BLaER1 treated with 17β-estradiol and CSF1 and Interleukin-3, amounts not matched to agents 10 nM and 100 nM (cell line): ENCODE data around the gene NGEF.

Source experiments
- H3K27ac ChIP-seq, 11 experiments: shearing (Covaris generic); formaldehyde crosslinking; 2 replicates each; pipeline ENCODE4 v1.8.1; 2022
- H3K27me3 ChIP-seq, 11 experiments: shearing (Covaris generic); formaldehyde crosslinking; 2 replicates each; pipeline ENCODE4 v1.8.1; 2022
- H3K36me3 ChIP-seq, 11 experiments: shearing (Covaris generic); formaldehyde crosslinking; 2 replicates each; pipeline ENCODE4 v1.8.1; 2022
- H3K4me1 ChIP-seq, 10 experiments: shearing (Covaris generic); formaldehyde crosslinking; 2 replicates each; pipeline ENCODE4 v1.8.1; 2022
- H3K4me2 ChIP-seq, 11 experiments: shearing (Covaris generic); formaldehyde crosslinking; 2 replicates each; pipeline ENCODE4 v1.8.1; 2022
- H3K4me3 ChIP-seq, 10 experiments: shearing (Covaris generic); formaldehyde crosslinking; 2 replicates each; pipeline ENCODE4 v1.8.1; 2022
- H3K9ac ChIP-seq, 11 experiments: shearing (Covaris generic); formaldehyde crosslinking; 2 replicates each; pipeline ENCODE4 v1.8.1; 2022
- H3K9me3 ChIP-seq, 11 experiments: shearing (Covaris generic); formaldehyde crosslinking; replicated peaks in 1 of 11; 2 replicates each; pipeline ENCODE4 v1.8.1; 2022
- H4K20me1 ChIP-seq, 11 experiments: shearing (Covaris generic); formaldehyde crosslinking; 2 replicates each; pipeline ENCODE4 v1.8.1; 2022
- Cebpa-rat ChIP-seq, 11 experiments: shearing (Covaris generic); IDR thresholded peaks; 2 replicates each; pipeline ENCODE4 v1.8.1; 2022

Gene NGEF

GRCh38 chr2:232957657-232958090 is 55.4 kb downstream of the NGEF start:
- no peak overlapping the region for H3K9ac ChIP-seq
- H3K4me3 ChIP-seq, result no peak overlapping the region
- no peak overlapping the region for H3K27ac ChIP-seq
- no peaks in the 10 kb centered on the region for H3K27me3 ChIP-seq
- no peaks in the 10 kb centered on the region for H3K36me3 ChIP-seq
- no peak overlapping the region for H3K4me2 ChIP-seq
- no peaks in the 10 kb centered on the region for H4K20me1 ChIP-seq
- TF ChIP-seq Cebpa-rat (IDR thresholded peaks at IDR 0.05), result no peak
- peaks cover 0 to 11% (median 5%) of the 10 kb centered on the region in 10 experiments; a peak in 10 of 20 replicates for H3K4me1 ChIP-seq
- H3K9me3 ChIP-seq, result peaks cover 10 to 28% (median 16%) of the 10 kb centered on the region in 11 experiments; a peak in 21 of 22 replicates

- peak overlapping the region in 5 of 11 experiments; percentile 14 to 57 (median 45); a peak in 8 of 22 replicates for H3K4me2 ChIP-seq
- no peaks in the 10 kb centered on the region for H4K20me1 ChIP-seq
- no peaks in the 10 kb centered on the region for H3K27me3 ChIP-seq
- no peaks in the 10 kb centered on the region for H3K36me3 ChIP-seq
- H3K4me1 ChIP-seq, result peaks cover 0 to 11% (median 5%) of the 10 kb centered on the region in 10 experiments; a peak in 10 of 20 replicates
- no peak overlapping the region for H3K9ac ChIP-seq
- peaks cover 0 to 11% (median 4%) of the 10 kb centered on the region in 11 experiments; a peak in 4 of 22 replicates for H3K9me3 ChIP-seq
- TF ChIP-seq Cebpa-rat (IDR thresholded peaks at IDR 0.05), result no peak
- peak overlapping the region in 2 of 11 experiments; percentile 34 to 43; a peak in 3 of 22 replicates for H3K27ac ChIP-seq
- no peak overlapping the region for H3K4me3 ChIP-seq
These were observed 57.2 kb downstream of the NGEF start for GRCh38 chr2:232955856-232956255.

- H3K4me1 ChIP-seq, result peaks cover 0 to 11% (median 5%) of the 10 kb centered on the region in 10 experiments; a peak in 10 of 20 replicates
- H3K36me3 ChIP-seq, result no peaks in the 10 kb centered on the region
- H3K4me3 ChIP-seq, result no peak overlapping the region
- H3K4me2 ChIP-seq, result no peak overlapping the region
- H3K9ac ChIP-seq, result no peak overlapping the region
- H4K20me1 ChIP-seq, result no peaks in the 10 kb centered on the region
- no peaks in the 10 kb centered on the region for H3K27me3 ChIP-seq
- TF ChIP-seq Cebpa-rat (IDR thresholded peaks at IDR 0.05), result no peak
- peaks cover 0 to 9% (median 4%) of the 10 kb centered on the region in 11 experiments; a peak in 4 of 22 replicates for H3K9me3 ChIP-seq
- no peak overlapping the region for H3K27ac ChIP-seq
These were observed 58.4 kb downstream of the NGEF start for GRCh38 chr2:232954691-232955090.

- Histone ChIP-seq H3K9ac (no peak overlapping the region), H3K4me2 (no peak overlapping the region), H3K36me3 (no peaks in the 10 kb centered on the region), H3K4me3 (no peak overlapping the region), H3K9me3 (no peaks in the 10 kb centered on the region), H3K27ac (no peak overlapping the region), H4K20me1 (no peaks in the 10 kb centered on the region), H3K4me1 (peaks cover 0 to 11% (median 5%) of the 10 kb centered on the region in 10 experiments; a peak in 10 of 20 replicates), H3K27me3 (no peaks in the 10 kb centered on the region)
- no peak for TF ChIP-seq Cebpa-rat (IDR thresholded peaks at IDR 0.05)
These were observed 61.2 kb downstream of the NGEF start for GRCh38 chr2:232951891-232952290.

- H3K4me1 ChIP-seq, result peaks cover 0 to 10% (median 4%) of the 10 kb centered on the region in 10 experiments; a peak in 10 of 20 replicates
- no peak for TF ChIP-seq Cebpa-rat (IDR thresholded peaks at IDR 0.05)
- H3K27me3 ChIP-seq, result no peaks in the 10 kb centered on the region
- no peak overlapping the region for H3K4me2 ChIP-seq
- no peaks in the 10 kb centered on the region for H4K20me1 ChIP-seq
- H3K9me3 ChIP-seq, result no peaks in the 10 kb centered on the region
- H3K27ac ChIP-seq, result no peak overlapping the region
- no peaks in the 10 kb centered on the region for H3K36me3 ChIP-seq
- H3K4me3 ChIP-seq, result no peak overlapping the region
- no peak overlapping the region for H3K9ac ChIP-seq
These were observed 61.9 kb downstream of the NGEF start for GRCh38 chr2:232951181-232951580.

GRCh38 chr2:232950751-232951150 is 62.3 kb downstream of the NGEF start:
- no peak overlapping the region for H3K27ac ChIP-seq

GRCh38 chr2:232949016-232949415 is 64.0 kb downstream of the NGEF start:
- no peak for TF ChIP-seq Cebpa-rat (IDR thresholded peaks at IDR 0.05)
- Histone ChIP-seq H3K9ac (no peak overlapping the region), H3K4me1 (no peaks in the 10 kb centered on the region)

More at GRCh38 chr2:232950751-232951150, 62.3 kb downstream of the NGEF start:
- no peak for TF ChIP-seq Cebpa-rat (IDR thresholded peaks at IDR 0.05)
- Histone ChIP-seq H4K20me1 (no peaks in the 10 kb centered on the region), H3K4me2 (no peak overlapping the region), H3K4me1 (peaks cover 0 to 6% (median 2%) of the 10 kb centered on the region in 10 experiments; a peak in 10 of 20 replicates), H3K9ac (no peak overlapping the region), H3K27me3 (no peaks in the 10 kb centered on the region), H3K4me3 (no peak overlapping the region), H3K36me3 (no peaks in the 10 kb centered on the region), H3K9me3 (no peaks in the 10 kb centered on the region)

GRCh38 chr2:232942831-232943230 is 70.2 kb downstream of the NGEF start:
- Histone ChIP-seq H3K27ac (no peak overlapping the region), H3K4me2 (no peak overlapping the region), H3K27me3 (no peaks in the 10 kb centered on the region), H3K9ac (no peak overlapping the region), H3K9me3 (peaks cover 0 to 9% (median 0%) of the 10 kb centered on the region in 11 experiments; a peak in 2 of 22 replicates), H3K36me3 (no peaks in the 10 kb centered on the region), H4K20me1 (no peaks in the 10 kb centered on the region), H3K4me3 (no peak overlapping the region), H3K4me1 (no peaks in the 10 kb centered on the region; a peak in 1 of 20 replicates)
- TF ChIP-seq Cebpa-rat (IDR thresholded peaks at IDR 0.05), result no peak

More at GRCh38 chr2:232949016-232949415, 64.0 kb downstream of the NGEF start:
- H3K36me3 ChIP-seq, result no peaks in the 10 kb centered on the region
- no peaks in the 10 kb centered on the region for H3K9me3 ChIP-seq
- H4K20me1 ChIP-seq, result no peaks in the 10 kb centered on the region
- no peaks in the 10 kb centered on the region for H3K27me3 ChIP-seq
- H3K27ac ChIP-seq, result no peak overlapping the region
- H3K4me3 ChIP-seq, result no peak overlapping the region
- no peak overlapping the region for H3K4me2 ChIP-seq

- Histone ChIP-seq H3K4me3 (no peak overlapping the region), H3K27ac (no peak overlapping the region), H3K9ac (no peak overlapping the region), H3K4me2 (no peak overlapping the region), H4K20me1 (no peaks in the 10 kb centered on the region), H3K27me3 (no peaks in the 10 kb centered on the region), H3K9me3 (peaks cover 0 to 9% (median 0%) of the 10 kb centered on the region in 11 experiments; a peak in 2 of 22 replicates), H3K36me3 (no peaks in the 10 kb centered on the region), H3K4me1 (no peaks in the 10 kb centered on the region; a peak in 1 of 20 replicates)
- TF ChIP-seq Cebpa-rat (IDR thresholded peaks at IDR 0.05), result no peak
These were observed 71.0 kb downstream of the NGEF start for GRCh38 chr2:232941912-232942594.
